Fibroblast of skin of left quadriceps (primary cell): Measurements from ENCODE around the gene CDK11A.

Experiments used
- DNase-seq, 2 experiments: peaks; one replicate each; pipeline ENCODE4 v3.0.0-alpha.2; 2013; ENCODE audit warnings: low read depth in 2 of 2

The CDK11A gene

GRCh38 chr1:1724035-1724864 is at the start of gene CDK11A:
Gene CDK11A (minus strand): TSS chr1:1724357. CDS start chr1:1722818, 1,539 bp downstream.
- peak; percentile 100 for DNase-seq

GRCh38 chr1:1773874-1774273 is 49.7 kb upstream of the CDK11A start:
- no peak for DNase-seq

- no peak for DNase-seq
Observed at GRCh38 chr1:1771096-1771495, 46.9 kb upstream of the CDK11A start.

GRCh38 chr1:1770102-1770501 is 45.9 kb upstream of the CDK11A start:
- no peak for DNase-seq

GRCh38 chr1:1768249-1768992 is 44.3 kb upstream of the CDK11A start:
- no peak for DNase-seq

GRCh38 chr1:1764876-1765470 is 40.8 kb upstream of the CDK11A start:
- no peak for DNase-seq

- no peak for DNase-seq
Observed at GRCh38 chr1:1763657-1764621, 39.8 kb upstream of the CDK11A start.

GRCh38 chr1:1761504-1762376 is 37.6 kb upstream of the CDK11A start:
- DNase-seq: no peak

GRCh38 chr1:1760715-1761114 is 36.6 kb upstream of the CDK11A start:
- DNase-seq: no peak

- no peak for DNase-seq
Observed at GRCh38 chr1:1760345-1760650, 36.1 kb upstream of the CDK11A start.

- DNase-seq: no peak
Observed at GRCh38 chr1:1759456-1760344, 35.5 kb upstream of the CDK11A start.

- no peak for DNase-seq
Observed at GRCh38 chr1:1758692-1759455, 34.7 kb upstream of the CDK11A start.

GRCh38 chr1:1758059-1758621 is 34.0 kb upstream of the CDK11A start:
- no peak for DNase-seq

- no peak for DNase-seq
Observed at GRCh38 chr1:1757422-1758058, 33.4 kb upstream of the CDK11A start.

GRCh38 chr1:1756661-1757421 is 32.7 kb upstream of the CDK11A start:
- DNase-seq: no peak

- no peak for DNase-seq
Observed at GRCh38 chr1:1755852-1756251, 31.7 kb upstream of the CDK11A start.

- DNase-seq: no peak
Observed at GRCh38 chr1:1755426-1755825, 31.3 kb upstream of the CDK11A start.
